ENCODE results near the gene ERCC5.

ERCC5 gene

DNA sequence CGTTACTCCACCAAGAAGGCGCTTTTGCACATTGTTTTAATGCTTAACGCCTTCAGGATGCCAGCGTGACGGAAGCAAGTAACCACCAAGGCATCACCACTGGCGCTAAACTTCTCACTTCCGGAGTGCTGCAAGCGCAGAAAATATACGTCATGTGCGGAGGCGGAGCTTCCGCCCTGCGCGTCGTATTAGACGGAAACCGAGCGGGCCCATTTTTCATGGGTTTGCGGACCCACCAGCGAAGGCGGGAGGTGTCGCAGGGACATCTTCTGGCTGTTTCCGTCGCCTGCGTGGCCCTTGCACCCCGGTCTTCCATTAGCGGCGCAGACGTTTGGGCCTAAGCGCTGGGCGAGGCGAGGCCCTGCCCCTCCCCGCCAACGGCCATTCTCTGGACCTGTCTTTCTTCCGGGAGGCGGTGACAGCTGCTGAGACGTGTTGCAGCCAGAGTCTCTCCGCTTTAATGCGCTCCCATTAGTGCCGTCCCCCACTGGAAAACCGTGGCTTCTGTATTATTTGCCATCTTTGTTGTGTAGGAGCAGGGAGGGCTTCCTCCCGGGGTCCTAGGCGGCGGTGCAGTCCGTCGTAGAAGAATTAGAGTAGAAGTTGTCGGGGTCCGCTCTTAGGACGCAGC, at the start of gene ERCC5:
Gene ERCC5 (plus strand): TSS at position 403 of the 631 bp plus-strand sequence. CDS start 235 bp downstream, outside the sequence.
- Histone ChIP-seq H2AFZ (ENCODE audit: low read depth, low read length) (peak within 1 kb of the TSS; percentile 83), H3K4me3 (ENCODE audit: low read length) (peak within 1 kb of the TSS; percentile 92), H3K36me3 (ENCODE audit: insufficient read depth, low read length) (no peaks in the 10 kb centered on the region), H3K27me3 (ENCODE audit: insufficient read depth, low read length) (no peaks in the 10 kb centered on the region), H3K9me3 (ENCODE audit: low read length) (no peaks in the 10 kb centered on the region), H3K4me1 (ENCODE audit: insufficient read depth, low read length) (peaks cover 12% of the 10 kb centered on the region)

DNA sequence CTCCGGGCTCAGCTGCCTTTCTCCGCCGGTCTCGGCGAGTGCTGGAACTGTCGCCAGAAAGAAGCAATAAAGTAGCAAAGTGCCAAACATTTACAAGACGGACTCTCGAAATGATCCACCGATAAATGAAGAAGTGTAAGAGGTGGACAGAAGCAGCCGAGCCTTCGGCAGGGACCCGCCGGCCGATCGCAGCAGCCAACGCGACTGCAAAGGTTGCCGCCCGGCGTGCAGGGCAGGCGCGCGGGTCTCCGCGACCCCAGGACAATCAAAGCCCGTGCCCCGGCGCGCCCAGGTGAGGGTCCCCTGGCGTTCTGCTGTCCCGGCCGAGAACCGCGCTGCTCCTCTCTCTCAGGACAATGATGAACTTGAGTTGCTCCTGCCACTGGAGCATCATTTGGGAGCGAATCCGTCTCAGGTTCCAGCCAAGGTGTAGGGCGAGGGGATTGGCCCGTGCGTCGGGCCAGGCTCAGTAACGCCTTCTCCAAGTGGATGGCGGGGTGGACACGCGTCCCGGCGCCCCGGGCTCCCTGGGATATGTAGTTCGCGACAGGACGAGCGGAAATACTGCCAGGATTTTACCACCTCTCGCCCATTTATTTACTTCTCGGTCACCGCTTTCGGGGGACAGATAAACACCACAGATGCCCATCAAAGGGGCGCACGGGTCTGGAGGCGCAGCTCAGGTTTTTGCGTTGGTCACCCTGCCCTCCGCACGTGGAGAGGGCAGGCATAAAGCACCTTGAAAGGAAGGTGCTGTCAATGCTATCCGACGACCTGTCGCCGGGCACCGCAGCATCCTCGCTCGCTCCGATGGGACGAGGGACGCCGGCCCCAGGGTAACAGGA, 47.0 kb upstream of the ERCC5 start, which contains the start of the genes BIVM and POGLUT2:
Gene BIVM (plus strand): TSS at position 539 of the 845 bp plus-strand sequence. CDS start 8,149 bp downstream, outside the sequence.
Gene POGLUT2 (minus strand): TSS at position 396 of the 845 bp plus-strand sequence. CDS start 306 bp downstream, at position 90.
- H3K9me3 ChIP-seq (ENCODE audit: low read length): no peaks in the 10 kb centered on the region
- peaks cover 8% of the 10 kb centered on the region for H3K36me3 ChIP-seq (ENCODE audit: insufficient read depth, low read length)
- H3K4me1 ChIP-seq (ENCODE audit: insufficient read depth, low read length): peaks cover 8% of the 10 kb centered on the region
- peak within 1 kb of the TSS; percentile 72 for H3K4me3 ChIP-seq (ENCODE audit: low read length)
- H3K27me3 ChIP-seq (ENCODE audit: insufficient read depth, low read length): no peaks in the 10 kb centered on the region
- H2AFZ ChIP-seq (ENCODE audit: low read depth, low read length): peak within 1 kb of the TSS; percentile 83

GRCh38 chr13:102799426-102800144, 46.2 kb upstream of the ERCC5 start:
- H3K4me1 ChIP-seq (ENCODE audit: insufficient read depth, low read length): peaks cover 8% of the 10 kb centered on the region
- no peaks in the 10 kb centered on the region for H3K9me3 ChIP-seq (ENCODE audit: low read length)
- no peaks in the 10 kb centered on the region for H3K27me3 ChIP-seq (ENCODE audit: insufficient read depth, low read length)
- H3K36me3 ChIP-seq (ENCODE audit: insufficient read depth, low read length): peaks cover 5% of the 10 kb centered on the region
- H3K4me3 ChIP-seq (ENCODE audit: low read length): peak overlapping the region; percentile 72
- H2AFZ ChIP-seq (ENCODE audit: low read depth, low read length): peak overlapping the region; percentile 83

- Histone ChIP-seq H3K36me3 (ENCODE audit: insufficient read depth, low read length) (peaks cover 4% of the 10 kb centered on the region), H2AFZ (ENCODE audit: low read depth, low read length) (peak overlapping the region; percentile 83), H3K4me1 (ENCODE audit: insufficient read depth, low read length) (peaks cover 8% of the 10 kb centered on the region), H3K27me3 (ENCODE audit: insufficient read depth, low read length) (no peaks in the 10 kb centered on the region), H3K4me3 (ENCODE audit: low read length) (peak overlapping the region; percentile 72), H3K9me3 (ENCODE audit: low read length) (no peaks in the 10 kb centered on the region)
Observed at GRCh38 chr13:102800145-102801041, 45.4 kb upstream of the ERCC5 start.

- H3K4me1 ChIP-seq (ENCODE audit: insufficient read depth, low read length): no peaks in the 10 kb centered on the region
- no peak overlapping the region for H2AFZ ChIP-seq (ENCODE audit: low read depth, low read length)
- no peaks in the 10 kb centered on the region for H3K36me3 ChIP-seq (ENCODE audit: insufficient read depth, low read length)
- no peaks in the 10 kb centered on the region for H3K9me3 ChIP-seq (ENCODE audit: low read length)
- H3K27me3 ChIP-seq (ENCODE audit: insufficient read depth, low read length): no peaks in the 10 kb centered on the region
- H3K4me3 ChIP-seq (ENCODE audit: low read length): no peak overlapping the region
Observed at GRCh38 chr13:102805680-102806079, 40.2 kb upstream of the ERCC5 start.

DNA sequence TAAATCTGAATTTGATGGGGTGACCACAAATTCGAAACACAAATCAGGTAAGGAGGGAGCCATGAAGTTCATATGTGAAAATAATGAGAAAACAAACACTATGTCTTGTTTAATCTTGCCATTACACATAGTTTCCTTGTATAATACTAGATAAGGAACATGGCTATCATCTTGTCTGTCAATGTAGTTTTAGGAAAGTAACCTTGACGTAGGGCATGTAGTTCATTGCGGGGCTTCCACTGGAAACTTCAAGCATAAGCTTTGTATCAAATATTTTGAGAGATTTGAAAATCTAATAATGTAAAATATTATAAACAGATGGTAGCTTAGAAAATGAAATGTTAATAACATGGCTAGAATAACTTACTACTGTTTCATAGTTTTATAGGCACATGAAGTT, 38.1 kb upstream of the ERCC5 start:
- Histone ChIP-seq H2AFZ (ENCODE audit: low read depth, low read length) (no peak overlapping the region), H3K36me3 (ENCODE audit: insufficient read depth, low read length) (no peaks in the 10 kb centered on the region), H3K27me3 (ENCODE audit: insufficient read depth, low read length) (no peaks in the 10 kb centered on the region), H3K4me3 (ENCODE audit: low read length) (no peak overlapping the region), H3K4me1 (ENCODE audit: insufficient read depth, low read length) (peaks cover 2% of the 10 kb centered on the region), H3K9me3 (ENCODE audit: low read length) (peaks cover 2% of the 10 kb centered on the region)

- Histone ChIP-seq H3K36me3 (ENCODE audit: insufficient read depth, low read length) (peaks cover 3% of the 10 kb centered on the region), H2AFZ (ENCODE audit: low read depth, low read length) (no peak overlapping the region), H3K27me3 (ENCODE audit: insufficient read depth, low read length) (no peaks in the 10 kb centered on the region), H3K4me1 (ENCODE audit: insufficient read depth, low read length) (peaks cover 4% of the 10 kb centered on the region), H3K4me3 (ENCODE audit: low read length) (no peak overlapping the region), H3K9me3 (ENCODE audit: low read length) (peaks cover 2% of the 10 kb centered on the region)
Observed at GRCh38 chr13:102812611-102813287, 33.1 kb upstream of the ERCC5 start.

DNA sequence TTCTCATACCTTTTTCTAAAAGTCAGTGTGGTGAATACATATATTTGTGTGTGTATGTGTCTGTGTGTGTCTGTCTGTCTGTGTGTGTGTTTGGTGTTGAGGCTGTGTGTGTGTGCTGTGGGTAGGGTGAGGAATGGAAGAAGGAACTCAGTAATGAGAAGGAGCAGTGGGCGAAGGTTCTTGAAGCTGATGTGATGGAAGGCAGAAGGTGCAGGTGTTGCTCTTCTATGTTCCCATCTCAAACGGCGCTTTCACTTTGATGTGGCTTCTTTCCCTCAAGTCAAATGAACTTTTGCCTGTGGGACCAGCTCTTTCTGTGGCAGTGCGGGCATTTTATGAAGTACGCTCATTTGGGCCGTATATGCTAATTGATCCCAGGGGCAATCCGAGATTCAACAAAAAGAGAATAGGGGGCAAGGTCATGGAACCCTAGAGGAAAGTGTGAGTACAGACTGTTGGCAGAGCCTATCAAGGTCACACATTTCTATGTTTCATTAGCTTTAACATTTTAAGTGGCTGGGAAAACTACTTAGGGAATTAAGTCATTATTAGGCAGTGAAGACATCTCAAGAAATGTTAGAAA, 31.7 kb upstream of the ERCC5 start:
- no peak overlapping the region for H2AFZ ChIP-seq (ENCODE audit: low read depth, low read length)
- no peaks in the 10 kb centered on the region for H3K27me3 ChIP-seq (ENCODE audit: insufficient read depth, low read length)
- H3K4me1 ChIP-seq (ENCODE audit: insufficient read depth, low read length): peaks cover 4% of the 10 kb centered on the region
- H3K9me3 ChIP-seq (ENCODE audit: low read length): peaks cover 2% of the 10 kb centered on the region
- no peak overlapping the region for H3K4me3 ChIP-seq (ENCODE audit: low read length)
- H3K36me3 ChIP-seq (ENCODE audit: insufficient read depth, low read length): peaks cover 7% of the 10 kb centered on the region

GRCh38 chr13:102814793-102815192, 31.0 kb upstream of the ERCC5 start:
- Histone ChIP-seq H3K4me3 (ENCODE audit: low read length) (no peak overlapping the region), H2AFZ (ENCODE audit: low read depth, low read length) (no peak overlapping the region), H3K4me1 (ENCODE audit: insufficient read depth, low read length) (peaks cover 4% of the 10 kb centered on the region), H3K27me3 (ENCODE audit: insufficient read depth, low read length) (no peaks in the 10 kb centered on the region), H3K9me3 (ENCODE audit: low read length) (peaks cover 2% of the 10 kb centered on the region), H3K36me3 (ENCODE audit: insufficient read depth, low read length) (peaks cover 11% of the 10 kb centered on the region)

GRCh38 chr13:102815788-102816187, 30.0 kb upstream of the ERCC5 start:
- Histone ChIP-seq H3K27me3 (ENCODE audit: insufficient read depth, low read length) (no peaks in the 10 kb centered on the region), H2AFZ (ENCODE audit: low read depth, low read length) (no peak overlapping the region), H3K4me1 (ENCODE audit: insufficient read depth, low read length) (peaks cover 4% of the 10 kb centered on the region), H3K9me3 (ENCODE audit: low read length) (peaks cover 2% of the 10 kb centered on the region), H3K4me3 (ENCODE audit: low read length) (no peak overlapping the region), H3K36me3 (ENCODE audit: insufficient read depth, low read length) (peaks cover 11% of the 10 kb centered on the region)

DNA sequence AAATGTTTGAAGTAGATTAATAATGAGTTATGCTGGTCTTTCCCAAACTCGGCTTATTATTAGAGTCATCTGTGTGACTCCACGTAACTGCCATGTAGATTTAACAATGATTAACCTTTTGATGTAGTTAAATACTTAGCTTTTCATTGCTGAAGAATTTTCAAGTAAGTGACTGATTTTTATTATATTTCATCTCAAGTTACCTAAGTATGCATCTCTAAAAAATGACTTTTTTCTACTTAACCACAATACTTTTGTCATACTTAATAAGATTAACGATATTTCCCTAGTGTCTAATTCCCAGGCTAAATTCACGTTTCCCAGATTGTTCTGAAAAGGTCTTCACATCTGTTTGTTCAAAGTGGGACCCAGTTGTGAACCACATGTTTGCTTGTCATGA, 29.1 kb upstream of the ERCC5 start:
- Histone ChIP-seq H3K9me3 (ENCODE audit: low read length) (peaks cover 2% of the 10 kb centered on the region), H3K4me1 (ENCODE audit: insufficient read depth, low read length) (peaks cover 4% of the 10 kb centered on the region), H3K27me3 (ENCODE audit: insufficient read depth, low read length) (no peaks in the 10 kb centered on the region), H3K36me3 (ENCODE audit: insufficient read depth, low read length) (peaks cover 18% of the 10 kb centered on the region), H2AFZ (ENCODE audit: low read depth, low read length) (no peak overlapping the region), H3K4me3 (ENCODE audit: low read length) (no peak overlapping the region)

Data from neuron (in vitro differentiated cells).